DMS53 (cell line): Measurements from ENCODE around the gene TTC33.
"Not testable (repeated sequence)": the region's sequence is repeated elsewhere in the genome, so short reads cannot be mapped to it uniquely, and the experiment has no call there.

Experiments used
- DNase-seq: peaks from one replicate; lab custom pipeline; 2025; lab: John Stamatoyannopoulos, UW

TTC33 gene

DNA sequence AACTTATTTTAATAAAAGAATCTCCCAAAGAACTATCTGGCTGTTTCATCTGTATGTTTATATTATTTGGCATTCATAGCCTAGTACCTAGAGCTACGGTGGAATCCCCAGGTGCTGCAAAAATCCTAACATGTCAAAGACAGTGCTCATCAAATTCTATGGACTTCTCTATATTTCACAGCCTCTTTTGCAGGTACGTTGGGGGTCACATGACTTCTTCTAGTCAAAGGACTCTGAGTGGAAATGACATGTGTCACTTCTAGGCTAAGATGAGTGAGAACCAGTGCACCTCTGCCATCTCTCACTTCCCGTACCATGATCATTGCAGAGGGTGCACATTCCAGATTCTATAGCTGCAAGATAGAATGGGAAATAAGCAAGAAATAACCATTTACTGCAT, 148.6 kb downstream of the TTC33 start:
- no peak for DNase-seq

DNA sequence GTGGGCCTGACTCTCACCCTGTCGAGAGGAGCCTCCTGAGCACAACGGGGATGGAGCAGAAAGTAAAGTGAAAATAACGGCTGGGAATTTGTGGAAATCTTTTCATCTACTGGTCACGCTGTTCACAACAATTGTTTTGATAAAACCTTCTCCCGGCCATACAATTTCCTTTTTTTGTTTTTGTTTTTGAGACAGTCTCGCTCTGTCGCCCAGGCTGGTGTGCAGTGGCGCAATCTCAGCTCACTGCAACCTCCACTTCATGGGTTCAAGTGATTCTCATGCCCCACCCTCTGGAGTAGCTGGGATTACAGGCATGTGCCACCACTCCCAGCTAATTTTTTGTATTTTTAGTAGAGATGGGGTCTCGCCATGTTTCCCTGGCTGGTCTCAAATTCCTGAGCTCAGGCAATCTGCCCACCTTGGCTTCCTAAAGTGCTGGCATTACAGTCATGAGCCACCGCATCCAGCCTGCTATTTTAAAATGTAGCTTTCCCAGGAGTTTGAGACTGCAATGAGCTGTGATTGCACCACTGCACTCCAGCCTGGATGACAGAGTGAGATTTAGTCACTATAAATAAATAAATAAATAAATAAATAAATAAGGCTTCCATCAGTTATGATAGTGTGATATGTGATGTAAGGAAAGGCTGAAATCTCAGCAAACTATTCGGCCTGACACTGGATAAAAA, 149.5 kb downstream of the TTC33 start:
- DNase-seq: no peak

DNA sequence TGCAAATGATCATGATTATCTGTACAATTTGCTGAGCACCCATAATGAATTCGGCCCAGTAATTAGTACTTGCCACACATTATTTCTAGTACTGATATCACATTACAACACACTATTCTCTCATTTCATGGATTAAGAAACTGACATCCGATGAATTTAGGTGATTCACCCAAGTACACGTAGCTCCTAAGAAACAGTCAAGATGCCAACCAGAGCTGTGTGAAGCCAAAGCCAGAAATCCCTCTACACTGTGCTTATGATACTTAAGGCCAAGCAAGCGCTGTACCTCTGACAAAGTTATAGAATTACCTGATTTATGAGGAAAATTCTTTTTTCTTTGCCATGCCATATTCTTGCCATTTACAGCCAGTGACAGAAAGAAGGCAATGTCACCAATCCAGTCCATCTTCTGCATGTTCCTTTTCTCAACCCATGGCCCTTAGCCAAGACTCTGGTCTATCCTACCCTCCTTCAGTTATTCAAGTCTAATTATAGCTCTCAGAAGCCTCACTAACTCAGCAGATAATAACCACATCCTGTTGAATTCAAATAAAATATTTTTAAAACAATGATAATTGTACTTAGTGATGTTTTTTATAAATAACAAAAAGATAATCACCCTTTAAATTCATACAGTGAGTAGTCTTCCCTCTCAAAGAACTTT, 150.3 kb downstream of the TTC33 start:
- no peak for DNase-seq

DNA sequence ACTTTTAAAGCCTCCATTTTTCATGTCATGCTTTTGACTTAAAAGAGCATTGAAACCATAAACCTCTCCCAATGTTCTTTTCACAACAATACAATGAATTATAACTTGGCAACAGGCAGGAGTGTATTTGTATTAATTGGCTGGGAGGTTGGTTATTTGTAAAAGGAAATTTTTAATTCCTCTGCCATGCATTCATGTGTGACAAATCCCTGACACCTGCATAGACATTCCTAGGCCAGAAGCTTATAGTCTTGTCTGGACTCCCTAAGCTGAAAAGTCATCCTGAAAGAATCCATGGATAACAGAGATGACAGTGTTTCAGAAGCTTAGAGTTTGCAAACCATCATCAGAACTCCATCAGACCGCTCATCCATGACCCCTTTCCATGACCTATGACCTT, 152.4 kb downstream of the TTC33 start:
- DNase-seq: no peak

DNA sequence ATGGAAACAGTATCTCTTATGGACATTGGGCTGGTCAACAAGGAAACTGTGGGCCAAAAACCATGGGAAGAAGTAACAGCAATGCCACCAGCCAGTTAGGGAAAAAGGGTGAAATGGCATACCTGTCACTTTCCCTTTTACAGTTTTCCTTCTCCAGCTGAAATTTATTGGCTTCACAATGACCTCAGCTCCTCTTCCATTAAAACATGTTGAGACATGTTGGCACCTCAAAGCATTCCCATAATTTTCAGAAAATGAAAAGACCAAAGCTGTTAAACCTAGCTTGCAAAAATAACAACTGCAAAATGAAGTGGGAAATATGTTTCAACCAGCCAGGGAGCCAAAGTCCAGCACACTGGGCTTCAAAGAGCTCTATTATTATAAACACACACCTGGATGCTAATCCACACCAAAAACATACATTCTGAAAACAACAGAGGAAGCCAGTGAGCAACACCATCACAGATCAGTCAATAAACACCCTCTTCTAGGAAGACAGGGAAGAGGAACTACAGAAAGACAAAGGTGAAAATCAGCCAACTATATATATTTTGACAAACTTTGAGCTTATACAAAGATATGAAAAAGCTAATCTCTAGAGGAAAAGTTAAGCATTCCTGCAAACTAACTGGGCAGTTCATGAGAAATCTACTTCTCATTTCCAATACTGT, 154.4 kb downstream of the TTC33 start:
- DNase-seq: peak; percentile 20

DNA sequence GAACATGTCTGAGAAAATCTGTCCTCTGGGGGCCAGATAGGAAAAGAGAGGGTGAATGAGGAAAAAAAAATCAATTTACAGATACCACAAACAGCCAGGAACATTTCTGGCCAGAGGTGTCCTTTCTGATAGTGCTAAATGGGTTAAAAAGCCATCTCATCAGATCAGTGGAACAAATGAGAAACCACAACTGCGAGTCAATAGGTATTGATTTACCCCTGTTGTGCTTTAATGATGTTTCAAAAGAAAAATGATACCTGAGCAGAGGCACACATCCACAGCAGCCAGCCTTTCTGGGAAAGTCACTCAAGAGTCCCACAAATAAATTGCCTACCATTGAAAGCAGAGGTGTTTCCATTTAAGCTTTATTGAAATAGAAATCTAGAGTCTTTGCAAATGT, 155.4 kb downstream of the TTC33 start:
- no peak for DNase-seq

DNA sequence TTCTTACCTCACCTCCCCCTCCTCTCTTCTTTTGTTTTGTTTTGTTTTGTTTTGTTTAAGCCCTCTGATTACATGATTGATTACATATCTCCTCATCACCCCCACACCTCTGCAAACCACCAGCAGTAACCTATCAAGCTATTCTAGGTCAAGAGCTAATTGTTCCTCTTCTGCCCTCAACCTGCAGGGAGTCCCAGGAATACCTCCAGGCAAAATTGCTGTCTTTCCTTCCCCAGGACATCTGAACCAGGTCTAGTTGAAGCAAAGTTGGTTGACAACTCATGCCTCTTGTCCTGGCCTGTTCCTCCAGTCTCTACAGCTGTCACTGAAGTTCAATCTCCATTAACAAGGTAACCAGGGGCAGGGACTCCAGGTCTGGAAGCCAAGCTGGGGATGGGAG, 156.1 kb downstream of the TTC33 start:
- no peak for DNase-seq

DNA sequence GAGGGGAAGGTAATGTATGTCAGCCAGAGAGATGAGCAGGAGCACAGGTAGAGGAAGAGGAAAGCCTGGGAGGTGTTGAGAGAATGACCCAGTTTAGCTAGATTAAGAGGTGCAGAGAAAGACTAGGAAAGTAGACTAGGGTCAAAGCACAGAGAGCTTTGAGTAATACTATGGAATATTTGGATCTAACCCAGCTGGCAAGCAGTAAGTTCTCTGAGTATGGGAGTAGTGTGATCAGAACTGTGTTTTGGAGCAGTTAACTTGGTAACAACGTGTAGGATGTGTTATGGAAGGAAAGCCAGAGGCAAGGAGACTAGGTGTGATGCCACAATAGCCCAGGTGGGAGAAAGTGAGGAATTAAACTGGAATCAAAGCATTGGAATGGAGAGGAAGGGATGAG, 160.9 kb downstream of the TTC33 start:
- no peak for DNase-seq

DNA sequence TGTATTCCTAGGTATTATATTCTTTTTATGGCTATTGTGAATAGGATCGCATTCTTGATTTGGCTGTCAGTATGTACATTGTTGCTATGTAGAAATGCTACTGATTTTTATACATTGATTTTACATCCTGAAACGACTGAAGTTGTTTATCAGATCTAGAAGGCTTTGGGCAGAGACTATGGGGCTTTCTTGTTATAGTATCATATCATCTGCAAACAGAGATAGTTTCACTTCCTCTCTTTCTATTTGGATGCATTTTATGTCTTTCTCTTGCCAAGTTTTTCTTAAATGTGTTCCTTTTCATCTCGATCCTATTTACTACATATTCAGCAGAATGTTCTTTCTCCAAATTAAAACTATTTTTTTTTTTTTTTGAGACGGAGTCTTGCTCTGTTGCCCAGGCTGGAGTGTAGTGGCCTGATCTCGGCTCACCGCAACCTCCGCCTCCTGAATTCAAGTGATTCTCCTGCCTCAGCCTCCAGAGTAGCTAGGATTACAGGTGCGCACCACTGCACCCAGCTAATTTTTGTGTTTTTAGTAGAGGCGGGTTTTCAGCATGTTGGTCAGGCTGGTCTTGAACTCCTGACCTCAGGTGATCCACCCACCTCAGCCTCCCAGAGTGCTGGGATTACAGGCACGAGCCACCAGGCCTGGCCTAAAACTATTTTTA, 163.9 kb downstream of the TTC33 start:
- DNase-seq: not testable (repeated sequence)

DNA sequence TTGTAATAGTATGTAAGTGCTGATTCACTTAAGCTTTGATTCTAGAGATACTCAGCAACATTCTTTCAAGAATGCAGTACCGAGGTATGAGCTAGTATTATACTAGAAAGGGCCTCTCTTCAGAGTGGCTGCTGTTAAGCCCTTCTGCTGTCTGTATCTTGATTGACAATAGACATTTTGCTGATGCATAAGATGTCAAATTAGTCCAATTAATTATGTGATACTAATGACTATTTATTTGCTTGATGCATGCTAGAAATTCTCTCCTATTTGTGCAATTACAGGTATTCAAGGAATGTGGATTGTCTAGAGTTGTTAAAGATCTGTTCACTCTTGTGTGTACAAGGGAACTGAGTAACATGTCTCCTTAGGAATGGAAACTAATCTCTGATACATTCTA, 168.4 kb downstream of the TTC33 start:
- no peak for DNase-seq

DNA sequence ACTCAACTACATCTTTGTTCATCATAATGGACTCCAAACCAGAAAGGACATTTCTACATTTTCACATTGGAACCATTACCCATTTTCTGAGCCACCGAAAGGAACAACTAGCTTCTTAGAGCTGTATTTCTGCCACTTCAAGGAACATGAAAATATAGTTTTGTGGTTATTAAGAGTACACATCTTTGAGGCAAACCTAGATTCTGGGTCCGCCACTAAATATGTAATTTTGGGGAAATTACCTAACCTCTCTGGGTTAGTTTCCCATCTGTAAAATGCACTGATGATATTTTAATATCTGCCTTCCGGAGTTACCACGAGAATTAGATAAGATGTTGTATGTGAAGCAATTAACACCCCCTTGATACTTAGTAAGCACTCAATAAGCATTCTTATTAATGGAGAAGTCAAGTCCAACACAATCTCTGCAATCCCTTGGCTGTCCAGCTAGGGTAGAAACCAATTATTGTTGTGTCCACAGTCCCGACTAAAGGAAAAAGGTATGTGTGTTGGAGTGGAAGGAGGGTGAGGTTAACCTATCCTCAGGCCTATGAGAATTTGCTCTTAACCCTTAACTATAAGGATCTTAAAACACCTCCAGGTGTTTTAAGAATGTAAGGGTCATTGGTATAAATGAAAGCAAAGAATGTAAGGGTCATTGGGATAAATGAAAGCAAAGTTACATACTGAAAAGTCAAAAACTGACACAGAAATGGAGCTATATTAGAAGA, 170.1 kb downstream of the TTC33 start:
- DNase-seq: no peak

DNA sequence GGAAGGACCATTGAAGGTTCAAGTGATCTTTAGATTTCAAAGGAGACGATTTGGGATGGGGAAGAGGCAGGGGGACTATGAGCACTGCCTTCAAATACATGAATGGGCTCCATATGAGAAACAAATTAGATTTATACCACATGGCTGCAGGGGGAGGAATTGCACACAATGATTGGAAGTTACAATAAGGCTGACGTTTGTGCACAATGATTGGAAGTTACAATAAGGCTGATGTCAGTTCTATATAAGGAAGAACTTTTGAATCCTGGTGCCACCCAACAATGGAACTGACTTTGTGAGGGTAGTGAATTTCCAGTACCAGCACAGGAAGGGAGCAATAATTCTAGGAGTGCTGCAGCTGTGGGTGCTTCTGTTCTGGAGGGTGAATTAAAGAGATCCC, 171.7 kb downstream of the TTC33 start:
- no peak for DNase-seq

DNA sequence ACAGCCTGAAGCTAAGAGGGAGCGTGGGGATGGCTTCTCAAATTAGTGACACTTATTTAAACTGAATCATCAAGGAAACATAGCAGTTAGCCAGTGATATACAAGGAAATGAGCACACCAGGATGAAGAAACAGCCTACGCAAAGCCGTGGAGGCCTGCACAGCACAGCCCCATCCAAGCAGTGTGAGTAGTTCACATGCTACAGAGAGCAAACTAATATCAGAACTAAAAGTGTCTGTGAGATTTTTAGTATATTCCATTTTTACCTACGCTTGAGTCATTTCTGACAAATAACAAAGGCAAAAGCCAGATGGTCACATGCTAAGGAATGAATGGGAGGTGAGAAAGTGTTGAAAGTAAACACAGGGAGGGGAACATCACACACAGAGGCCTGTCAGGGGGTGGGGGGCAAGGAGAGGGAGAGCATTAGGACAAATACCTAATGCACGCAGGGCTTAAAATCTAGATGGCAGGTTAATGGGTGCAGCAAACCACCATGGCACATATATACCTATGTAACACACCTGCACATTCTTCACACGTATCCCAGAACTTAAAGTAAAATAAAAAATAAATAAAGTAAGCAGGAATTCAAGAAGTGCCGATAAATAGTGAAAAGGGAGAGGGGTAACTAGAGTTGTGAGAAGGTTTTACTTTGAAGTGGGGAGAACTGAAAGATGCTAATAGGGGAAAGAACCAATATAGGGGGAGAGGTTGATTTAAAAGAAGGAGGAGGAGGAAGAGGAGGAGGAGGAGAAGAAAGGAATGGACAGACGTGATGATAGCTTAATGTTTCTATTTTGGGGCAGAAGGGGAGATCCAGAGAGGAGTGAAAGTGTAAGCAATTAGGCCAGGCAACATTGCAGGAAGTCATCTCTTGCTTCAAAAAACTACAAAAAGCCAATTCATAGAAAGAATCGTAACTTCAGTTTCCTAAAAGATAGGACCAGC, 177.0 kb downstream of the TTC33 start:
- DNase-seq: no peak

DNA sequence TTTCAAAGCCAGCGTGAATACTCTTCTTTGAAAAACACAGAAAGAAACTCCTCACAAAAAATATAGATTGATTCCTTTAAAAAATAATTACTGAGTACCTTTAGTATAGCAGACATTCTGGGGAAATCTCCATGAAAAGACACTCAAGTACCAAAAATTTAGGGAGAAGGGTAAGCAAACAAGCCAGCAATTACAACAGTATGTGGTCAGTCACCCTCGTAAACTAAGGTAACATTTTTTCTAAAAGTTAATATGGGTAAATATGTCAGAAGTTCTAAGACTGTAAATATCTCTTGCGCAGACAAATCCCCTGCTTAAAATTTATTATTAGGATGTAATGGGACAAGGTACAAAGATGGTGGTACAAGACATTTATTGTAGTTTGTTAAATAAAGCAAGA, 178.0 kb downstream of the TTC33 start:
- DNase-seq: no peak

DNA sequence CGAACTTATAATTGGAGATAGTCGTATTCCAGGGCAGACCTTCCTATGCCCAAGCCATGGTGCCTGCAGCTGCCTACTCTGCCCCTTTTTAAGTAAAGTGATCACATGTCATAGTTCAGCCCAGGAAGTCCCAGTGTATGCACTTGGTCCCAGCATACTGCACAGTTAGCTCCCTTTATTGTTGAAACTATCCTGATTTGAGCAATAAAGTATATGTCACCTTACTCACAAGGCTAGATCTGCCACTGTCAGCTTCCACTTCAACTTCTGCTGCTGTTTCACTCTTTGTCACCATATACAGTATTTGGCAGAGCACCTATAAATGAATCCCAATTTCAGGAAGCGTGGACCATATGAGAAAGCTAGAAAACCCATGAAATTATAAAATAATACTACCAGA, 179.8 kb downstream of the TTC33 start:
- no peak for DNase-seq

DNA sequence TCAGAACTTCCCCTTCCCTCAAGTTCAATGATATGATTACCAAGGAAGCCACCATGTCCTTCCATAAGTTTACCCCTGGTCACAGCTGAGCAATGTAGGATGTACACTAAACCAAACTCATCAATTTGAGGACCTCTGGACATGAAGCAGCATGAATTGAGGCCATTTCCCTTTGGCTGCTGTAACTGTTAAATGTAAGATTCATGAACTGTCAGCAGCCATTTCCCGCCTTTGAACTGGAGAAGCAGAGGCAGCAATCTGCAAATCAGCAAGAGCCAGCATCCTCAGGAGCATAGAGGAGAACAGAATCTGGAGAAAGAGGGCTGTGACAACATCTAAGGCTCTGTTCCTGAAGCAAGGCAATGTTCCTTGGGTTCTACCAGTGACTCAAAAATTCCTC, 180.3 kb downstream of the TTC33 start:
- no peak for DNase-seq

DNA sequence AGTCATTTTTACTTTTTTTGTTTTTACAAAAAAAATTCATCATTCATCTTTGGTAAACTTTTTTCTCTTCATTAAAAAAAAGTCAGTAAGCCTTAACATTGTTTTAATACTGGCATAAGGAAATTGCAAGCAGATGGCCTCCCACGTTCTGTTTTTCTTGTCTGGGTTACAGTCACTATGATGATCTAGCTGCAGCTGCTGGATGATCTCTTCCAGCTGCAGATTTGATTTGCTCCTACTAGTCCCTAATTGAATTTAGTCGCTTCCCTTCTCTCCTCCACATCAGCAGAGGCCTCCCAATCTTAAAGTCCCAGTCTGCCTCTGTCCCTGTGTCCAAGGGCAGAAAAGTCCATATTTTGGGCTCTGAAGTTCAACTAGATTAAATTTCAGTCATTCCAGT, 182.8 kb downstream of the TTC33 start:
- no peak for DNase-seq

DNA sequence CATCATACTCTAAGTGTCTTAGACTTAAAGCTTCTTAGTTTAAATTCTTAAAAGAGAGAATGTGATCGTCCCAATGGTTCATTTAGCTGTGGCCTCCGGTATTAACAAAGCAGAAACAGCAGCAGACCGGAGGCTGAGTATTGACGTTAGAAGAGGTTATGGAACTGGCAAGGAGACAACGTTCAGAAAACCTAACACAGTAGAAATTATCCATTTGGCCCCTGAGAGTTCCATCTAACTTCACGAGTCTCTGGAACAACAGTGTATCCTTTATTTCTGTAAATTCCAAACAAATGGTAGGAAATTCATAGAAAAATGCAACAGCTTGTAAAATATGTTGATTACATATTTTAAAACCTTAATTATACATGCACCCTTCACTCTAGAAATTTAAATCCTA, 183.4 kb downstream of the TTC33 start:
- no peak for DNase-seq

DNA sequence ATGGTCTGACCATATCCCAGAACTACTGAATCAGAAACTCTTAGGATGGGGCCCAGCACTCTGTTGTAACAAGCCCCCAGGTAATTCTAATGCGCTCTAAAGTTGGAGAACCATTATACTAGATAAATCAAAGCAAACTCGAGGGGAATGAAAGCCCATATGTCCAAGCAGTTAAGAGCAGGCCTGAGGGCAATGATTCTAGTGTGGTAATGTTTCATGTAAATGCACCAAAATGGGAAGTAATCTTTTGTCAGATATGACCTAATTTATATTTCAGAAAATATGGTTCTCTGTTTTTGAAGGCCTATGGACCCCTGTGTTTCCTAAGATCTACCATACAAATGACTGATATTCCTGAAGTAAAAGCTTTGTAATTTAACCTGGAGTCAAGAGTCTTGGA, 184.0 kb downstream of the TTC33 start:
- DNase-seq: no peak

DNA sequence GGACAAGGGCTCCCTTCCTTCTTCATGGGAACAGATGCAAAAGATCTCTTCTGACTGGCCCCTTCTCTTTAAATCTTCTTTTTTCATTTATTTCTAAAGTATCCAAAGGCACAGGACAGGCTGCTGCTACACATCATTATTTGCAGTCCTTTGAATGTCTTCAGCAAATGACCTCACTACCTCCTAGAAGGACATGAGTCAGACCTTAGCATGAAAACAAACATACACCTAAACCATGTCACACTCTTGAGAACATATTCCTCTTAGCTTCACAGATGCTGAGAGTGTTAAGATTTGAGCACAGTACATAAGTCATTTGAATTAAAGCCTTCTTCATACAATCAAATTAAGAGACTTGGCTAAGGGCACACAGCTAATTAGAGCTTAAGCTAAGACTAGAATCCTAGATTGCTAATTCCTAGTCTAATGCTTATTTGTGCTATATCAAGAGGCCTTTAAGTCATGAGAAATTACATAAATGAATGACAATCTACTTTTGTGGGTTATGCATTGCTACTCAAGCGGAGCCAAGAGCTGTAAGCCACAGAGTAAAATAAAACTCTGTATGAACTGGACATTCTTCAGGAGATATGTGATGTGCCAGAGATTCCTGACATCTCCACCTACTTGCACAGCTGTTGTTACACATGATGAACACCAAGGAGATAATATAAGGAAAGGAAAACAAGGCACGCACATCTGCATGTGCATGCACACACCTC, 185.2 kb downstream of the TTC33 start:
- peak; percentile 45 for DNase-seq
